ENCODE measurements around the gene EIPR1. TPM values are rescaled to one million over a fixed set of nuclear protein-coding genes. Genes with fewer than 3 reads are reported as not detected.
"Not testable (repeated sequence)": the region's sequence is repeated elsewhere in the genome, so short reads cannot be mapped to it uniquely, and the experiment has no call there.

EIPR1 gene
- polyA plus RNA-seq, 2 of the 4 experiments (the other 2 are of a cell fraction): 55.0 to 65.0 TPM

- no peak for TF ChIP-seq CHD2 (IDR thresholded peaks at IDR 0.05; ENCODE audit: low read length, partially characterized antibody)
- TF ChIP-seq FOXS1 (CRISPR knock-in tag; IDR thresholded peaks at IDR 0.05): no peak
- TF ChIP-seq USF2 (IDR thresholded peaks at IDR 0.05): no peak
These were observed 91.5 kb downstream of the EIPR1 start (continued) for GRCh38 chr2:3285901-3286645.

- Histone ChIP-seq H3K4me1 (no peaks in the 10 kb centered on the region), H3K4me2 (no peak overlapping the region), H3K4me3 (no peak overlapping the region), H3K27ac (no peak overlapping the region), H3K9me3 (no peaks in the 10 kb centered on the region)
- TF ChIP-seq JUN (IDR thresholded peaks at IDR 0.05): no peak
- TF ChIP-seq CEBPB (IDR thresholded peaks at IDR 0.05): no peak
- no peak for TF ChIP-seq RARB (CRISPR knock-in tag; IDR thresholded peaks at IDR 0.05)
- TF ChIP-seq ZC3H11A (IDR thresholded peaks at IDR 0.05): no peak
- TF ChIP-seq MAX (IDR thresholded peaks at IDR 0.05): no peak
- no peak for TF ChIP-seq HEYL (CRISPR knock-in tag; IDR thresholded peaks at IDR 0.05)
- TF ChIP-seq EHMT2 (IDR thresholded peaks at IDR 0.05; ENCODE audit: low read depth): no peak
- TF ChIP-seq HOXB5 (CRISPR knock-in tag; IDR thresholded peaks at IDR 0.05): no peak
- no peak for TF ChIP-seq POLR2A (IDR thresholded peaks at IDR 0.05; ENCODE audit: low read length)
- no peak for TF ChIP-seq EP300 (IDR thresholded peaks at IDR 0.05)
- no peak for TF ChIP-seq ELK1 (IDR thresholded peaks at IDR 0.05; ENCODE audit: low read depth, low read length)
- TF ChIP-seq PHF8 (IDR thresholded peaks at IDR 0.05; ENCODE audit: borderline replicate concordance, low read depth): no peak
- no peak for TF ChIP-seq HDAC2 (IDR thresholded peaks at IDR 0.05)
- TF ChIP-seq E2F6 (IDR thresholded peaks at IDR 0.05; ENCODE audit: borderline replicate concordance, low read depth): no peak
- no peak for TF ChIP-seq FOSB (CRISPR knock-in tag; IDR thresholded peaks at IDR 0.05)
- TF ChIP-seq BCL3 (IDR thresholded peaks at IDR 0.05): no peak
- ChIA-PET POLR2A (no interaction called here), CTCF (interaction anchor here (0.9 kb wide), 1 partner anchor 12 kb away, joined by 3 read pairs; no protein-coding TSS in a partner anchor)
- FAIRE-seq (no peak), DNase-seq (ENCODE audit: low read depth in 1 of 2, low spot score in 1 of 2) (no peak), ATAC-seq (no peak)
- 91% methylated on average over 24 of the region's 24 CpGs for WGBS (ENCODE audit: missing lambda C conversion rate)
These were observed 92.7 kb downstream of the EIPR1 start for GRCh38 chr2:3284657-3285630.

- H3K4me2 ChIP-seq; H3K9me3 ChIP-seq; POLR2A ChIA-PET; ATAC-seq; FAIRE-seq; H3K4me1 ChIP-seq; DNase-seq (ENCODE audit: low read depth in 1 of 2, low spot score in 1 of 2); H3K4me3 ChIP-seq; H3K27ac ChIP-seq; CTCF ChIA-PET: not testable (repeated sequence)
- 92% methylated on average over 25 of the region's 38 CpGs for WGBS (ENCODE audit: missing lambda C conversion rate)
These were observed 93.6 kb downstream of the EIPR1 start for GRCh38 chr2:3283876-3284656.
